HepG2 (cell line): Measurements from ENCODE around the gene BPGM. TPM values are rescaled to one million over a fixed set of nuclear protein-coding genes. Genes with fewer than 3 reads are reported as not detected.

Experiments
- ATAC-seq: fragments of 200-7000 bp; cut with Tn5 transposase; 3 replicates; pipeline ENCODE4 v1.9.1; 2020; ENCODE audit warnings: mild to moderate bottlenecking, moderate library complexity
- BruUV-seq: library from RNA; stranded (reverse); fragments of 400-500 nt; replicated peaks from 2 replicates; lab custom pipeline; 2021; lab: Mats Ljungman, UMichigan
- CTCF ChIA-PET: fragments of 300-600 bp; formaldehyde crosslinking; extraction: SDS; loops from one replicate; lab custom pipeline; 2021; ENCODE audit warnings: low total read pairs, inconsistent platforms, low intra/inter-chr PET ratio; lab: Yijun Ruan, JAX
- POLR2A ChIA-PET: fragments of 350-600 bp; sonication (Branson Sonifier 250); formaldehyde crosslinking; loops from one replicate; lab custom pipeline; 2020; ENCODE audit warnings: antibody characterized with exemption, inconsistent platforms; lab: Yijun Ruan, JAX
- DNase-seq: peaks from one replicate; pipeline ENCODE4 v3.0.0-alpha.2; 2015; ENCODE audit warnings: low spot score
- FAIRE-seq: peaks from 3 replicates; lab custom pipeline; 2011; peaks lifted over from hg19 to GRCh38; lab: Jason Lieb, UNC
- H2AFZ ChIP-seq: one replicate; pipeline ENCODE4 v1.6.1; 2011; ENCODE audit warnings: low read length, inconsistent platforms
- H3K27ac ChIP-seq: fragments of 300-600 bp; 3 replicates; pipeline ENCODE4 v1.8.0; 2011; ENCODE audit warnings: mixed run types, mild to moderate bottlenecking, mixed read lengths, low read length, inconsistent platforms; ENCODE audit not compliant: insufficient read depth; ENCODE audit errors: extremely low read length
- H3K27me3 ChIP-seq, 2 experiments: fragments of 200-600 bp in 1 of 2; 2 replicates in 1 of 2; 3 replicates in 1 of 2; pipeline versions ENCODE4 v1.6.0 to v1.8.0; 2011; ENCODE audit warnings: low read length in 2 of 2, mild to moderate bottlenecking in 2 of 2, moderate library complexity in 2 of 2, inconsistent platforms in 1 of 2; ENCODE audit not compliant: insufficient read depth in 2 of 2, control insufficient read depth in 1 of 2
- H3K36me3 ChIP-seq, 2 experiments: fragments of 200-600 bp in 1 of 2; replicated peaks in 1 of 2; 2 replicates in 1 of 2; 3 replicates in 1 of 2; pipeline versions ENCODE4 v1.5.1 to v1.8.0; 2011; ENCODE audit warnings: low read length in 2 of 2, inconsistent platforms in 1 of 2; ENCODE audit not compliant: insufficient read depth in 2 of 2, control insufficient read depth in 1 of 2
- H3K4me1 ChIP-seq: 2 replicates; pipeline ENCODE4 v1.5.1; 2012; ENCODE audit warnings: low read length, inconsistent platforms; ENCODE audit not compliant: insufficient read depth
- H3K4me2 ChIP-seq: 2 replicates; pipeline ENCODE4 v1.6.0; 2011; ENCODE audit warnings: low read depth, low read length, inconsistent platforms
- H3K4me3 ChIP-seq, 3 experiments: fragments of 200-600 bp in 1 of 3; sonication (generic), shearing (Covaris generic) in 1 of 3; replicated peaks in 1 of 3; 2 replicates each; pipeline ENCODE4 v1.5.1; 2011 to 2016; ENCODE audit warnings: low read length in 3 of 3, inconsistent platforms in 2 of 3, low read depth in 2 of 3, mild to moderate bottlenecking in 2 of 3, control low read depth in 1 of 3, mixed read lengths in 1 of 3; ENCODE audit not compliant: insufficient read depth in 1 of 3
- H3K79me2 ChIP-seq: one replicate; pipeline ENCODE4 v1.6.1; 2011; ENCODE audit warnings: low read length, inconsistent platforms; ENCODE audit not compliant: insufficient read depth
- H3K9ac ChIP-seq: 2 replicates; pipeline ENCODE4 v1.6.0; 2011; ENCODE audit warnings: mild to moderate bottlenecking, low read depth, low read length, inconsistent platforms; ENCODE audit not compliant: insufficient read depth
- H3K9me3 ChIP-seq: 2 replicates; pipeline ENCODE4 v1.5.1; 2012; ENCODE audit warnings: mild to moderate bottlenecking, low read length
- H4K20me1 ChIP-seq: 2 replicates; pipeline ENCODE4 v1.6.0; 2011; ENCODE audit warnings: inconsistent platforms, mild to moderate bottlenecking, low read length, moderate library complexity; ENCODE audit not compliant: insufficient read depth
- NAIF1 ChIP-seq: sonication (generic); formaldehyde crosslinking; IDR thresholded peaks from 2 replicates; pipeline ENCODE4 v1.5.0; 2020; ENCODE audit warnings: mild to moderate bottlenecking, missing genetic modification reagents, borderline replicate concordance
- SMAD9 ChIP-seq: sonication (generic); formaldehyde crosslinking; IDR thresholded peaks from 2 replicates; pipeline ENCODE4 v1.5.1; 2020; ENCODE audit warnings: mild to moderate bottlenecking, missing genetic modification reagents
- TBX3 ChIP-seq: fragments of 450-650 bp; IDR thresholded peaks from 2 replicates; pipeline ENCODE4 v1.6.1; 2017; ENCODE audit warnings: antibody characterized with exemption, mild to moderate bottlenecking, inconsistent platforms, borderline replicate concordance
- TP53 ChIP-seq: sonication (generic); formaldehyde crosslinking; conservative IDR thresholded peaks from 2 replicates; pipeline ENCODE4 v1.4.0; 2020; ENCODE audit warnings: missing genetic modification reagents
- ZBTB42 ChIP-seq: sonication (generic); formaldehyde crosslinking; IDR thresholded peaks from 2 replicates; pipeline ENCODE4 v1.5.0; 2020; ENCODE audit warnings: mild to moderate bottlenecking, missing genetic modification reagents
- ZFAT ChIP-seq: sonication (generic); formaldehyde crosslinking; conservative IDR thresholded peaks from 2 replicates; pipeline ENCODE4 v1.8.1; 2023; ENCODE audit warnings: missing genetic modification reagents, inconsistent platforms
- ZNF550 ChIP-seq: sonication (generic); formaldehyde crosslinking; IDR thresholded peaks from 2 replicates; pipeline ENCODE4 v1.4.0; 2020; ENCODE audit warnings: mild to moderate bottlenecking, missing genetic modification reagents, borderline replicate concordance
- ZNF776 ChIP-seq: sonication (generic); formaldehyde crosslinking; IDR thresholded peaks from 2 replicates; pipeline ENCODE4 v1.4.0; 2020; ENCODE audit warnings: mild to moderate bottlenecking, missing genetic modification reagents
- WGBS: methylation state at CpG from one replicate; pipeline ENCODE4 v1.1.6; 2017; ENCODE audit warnings: low lambda C conversion rate; 5-methylcytosine and 5-hydroxymethylcytosine counted together
- in situ Hi-C: cut with HindIII; loops from 2 replicates; pipeline ENCODE4 v1.10.0; 2017; ENCODE audit warnings: low pct_unique_long_range_greater_than_20kb; ENCODE audit not compliant: extremely low pct_ligation_motif_present
- intact Hi-C: fragments of 100-400 bp; cut with micrococcal nuclease; formaldehyde crosslinking; loops from one replicate; pipeline ENCODE4 v1.10.0; 2022; ENCODE audit not compliant: unreplicated experiment
- polyA plus RNA-seq, 8 experiments: library from polyadenylated mRNA; depleted of rRNA in 3 of 8; stranded (reverse) in 7 of 8; unstranded in 1 of 8; fragments of >200 nt; fragmentation: Illumina TruSeq in 4 of 8; extraction: Trizol in 4 of 8; gene quantifications; 2 replicates each; pipeline versions ENCODE4 v1.2.1 to v1.2.3, GENCODE V29; 2011 to 2016; ENCODE audit warnings: low read depth in 4 of 8, missing spikeins in 1 of 8, mixed read lengths in 1 of 8; ENCODE audit not compliant: insufficient read depth in 1 of 8
- total RNA-seq, 5 experiments: library from RNA; depleted of rRNA; stranded (reverse); fragments of >200 nt; fragmentation: Illumina TruSeq; extraction: Trizol; gene quantifications; 2 replicates each; pipeline ENCODE4 v1.2.3, GENCODE V29; 2016; ENCODE audit warnings: low read depth in 1 of 5
- TF ChIP-seq, protein P1 (sequence below): sonication (generic); formaldehyde crosslinking; conservative IDR thresholded peaks from 2 replicates; pipeline ENCODE4 v1.8.0; 2022; ENCODE audit warnings: missing genetic modification reagents
- TF ChIP-seq, protein P2 (sequence below): sonication (generic); formaldehyde crosslinking; IDR thresholded peaks from 2 replicates; pipeline ENCODE4 v1.8.1; 2023; ENCODE audit warnings: mild to moderate bottlenecking, moderate library complexity, missing genetic modification reagents
- TF ChIP-seq, protein P3 (sequence below): sonication (generic); formaldehyde crosslinking; IDR thresholded peaks from 2 replicates; pipeline ENCODE4 v1.5.0; 2020; ENCODE audit warnings: missing genetic modification reagents

BPGM gene
- total and polyA plus RNA-seq, 2 of the 13 experiments (the other 11 are each of a cell fraction or from before 2014, with no cell fraction given): 4.0 to 7.5 TPM

DNA sequence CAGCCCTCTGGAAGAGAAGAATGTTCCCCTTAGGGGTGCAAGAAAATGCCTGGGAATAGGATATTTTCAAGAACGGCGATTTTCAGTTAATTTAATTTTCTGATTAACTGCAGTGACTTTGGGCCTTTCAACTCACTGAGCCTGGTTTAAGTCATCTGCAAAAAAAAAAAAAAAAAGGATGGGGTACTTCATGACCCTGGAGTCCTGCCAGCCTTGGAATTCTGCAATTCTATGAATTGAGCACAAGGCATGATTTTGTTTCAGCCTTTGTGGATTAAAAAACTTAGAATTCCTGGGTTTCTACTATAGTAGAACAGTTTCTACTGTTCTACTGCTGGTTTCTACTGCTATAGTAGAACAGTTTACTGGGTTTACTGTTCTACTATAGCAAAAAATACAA lies 74.5 kb downstream of the BPGM start (continued):
- TF ChIP-seq, protein P1, sequence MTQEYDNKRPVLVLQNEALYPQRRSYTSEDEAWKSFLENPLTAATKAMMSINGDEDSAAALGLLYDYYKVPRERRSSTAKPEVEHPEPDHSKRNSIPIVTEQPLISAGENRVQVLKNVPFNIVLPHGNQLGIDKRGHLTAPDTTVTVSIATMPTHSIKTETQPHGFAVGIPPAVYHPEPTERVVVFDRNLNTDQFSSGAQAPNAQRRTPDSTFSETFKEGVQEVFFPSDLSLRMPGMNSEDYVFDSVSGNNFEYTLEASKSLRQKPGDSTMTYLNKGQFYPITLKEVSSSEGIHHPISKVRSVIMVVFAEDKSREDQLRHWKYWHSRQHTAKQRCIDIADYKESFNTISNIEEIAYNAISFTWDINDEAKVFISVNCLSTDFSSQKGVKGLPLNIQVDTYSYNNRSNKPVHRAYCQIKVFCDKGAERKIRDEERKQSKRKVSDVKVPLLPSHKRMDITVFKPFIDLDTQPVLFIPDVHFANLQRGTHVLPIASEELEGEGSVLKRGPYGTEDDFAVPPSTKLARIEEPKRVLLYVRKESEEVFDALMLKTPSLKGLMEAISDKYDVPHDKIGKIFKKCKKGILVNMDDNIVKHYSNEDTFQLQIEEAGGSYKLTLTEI: no peak
- TF ChIP-seq, protein P2, sequence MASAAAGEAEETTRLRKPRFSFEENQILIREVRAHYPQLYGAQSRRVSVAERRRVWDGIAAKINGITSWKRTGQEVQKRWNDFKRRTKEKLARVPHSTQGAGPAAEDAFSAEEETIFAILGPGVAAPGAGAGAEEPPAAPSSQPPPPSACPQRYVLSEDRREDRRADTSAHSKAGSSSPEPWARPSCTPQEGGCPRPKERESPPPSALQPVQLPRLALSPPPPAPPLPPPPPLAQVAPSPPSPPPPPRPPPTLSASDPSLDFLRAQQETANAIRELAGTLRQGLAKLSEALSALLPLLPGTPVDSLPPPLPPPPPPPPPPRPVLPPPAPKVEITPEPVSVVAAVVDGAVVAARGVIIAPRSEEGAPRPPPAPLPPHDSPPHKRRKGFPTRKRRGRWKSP (CRISPR knock-in tag): no peak
- TF ChIP-seq ZFAT (CRISPR knock-in tag): no peak
- TF ChIP-seq SMAD9 (CRISPR knock-in tag): no peak
- no peak for TF ChIP-seq TBX3
- TF ChIP-seq ZNF550 (CRISPR knock-in tag): no peak
- TF ChIP-seq, all 625 proteins: peak for 0

DNA sequence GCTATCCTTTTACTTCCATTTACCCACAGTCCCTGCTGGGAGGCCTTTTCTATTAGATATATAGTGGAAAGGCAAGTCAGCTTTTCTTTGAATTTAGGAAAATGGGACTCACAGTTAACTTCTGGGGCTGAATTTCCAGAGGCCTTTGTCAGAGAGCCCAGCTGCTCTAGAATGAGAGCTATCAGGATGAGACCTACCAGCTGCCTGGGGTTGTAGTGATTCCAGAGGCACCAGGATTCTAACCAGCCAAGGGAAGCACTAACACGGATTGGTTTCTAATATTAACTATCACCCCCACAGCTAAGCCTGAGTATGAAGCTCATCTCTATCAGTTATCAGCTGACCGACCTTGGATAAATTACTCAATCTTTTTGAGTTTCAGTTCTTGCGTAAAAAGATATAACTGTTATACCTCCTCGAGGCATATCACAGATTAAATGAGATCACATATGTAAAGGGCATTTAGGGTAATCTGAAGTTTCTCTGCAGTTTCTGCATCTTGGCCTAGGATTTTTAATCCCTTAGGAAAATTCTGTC lies 76.2 kb downstream of the BPGM start:
- FAIRE-seq (no peak), ATAC-seq (no peak), DNase-seq (no peak)
- BruUV-seq: no TSS peak
- no peak overlapping the region for H3K4me3 ChIP-seq
- intact Hi-C loops: loop anchor here (10.0 kb wide), 1 partner anchor 222 kb away; no protein-coding TSS in a partner anchor
- ChIA-PET CTCF (no interaction called here), POLR2A (no interaction called here)
- H3K9ac ChIP-seq: no peak overlapping the region
- WGBS: 31% methylated on average over 4 of the region's 4 CpGs
- peaks cover 17% of the 10 kb centered on the region for H3K4me1 ChIP-seq
- H4K20me1 ChIP-seq: no peaks in the 10 kb centered on the region
- H3K27me3 ChIP-seq: peaks cover 1 to 5% of the 10 kb centered on the region in 2 experiments; a peak in 1 of 5 replicates
- no peak overlapping the region for H3K4me2 ChIP-seq
- in situ Hi-C loops: no loop called here
- no peaks in the 10 kb centered on the region for H3K36me3 ChIP-seq
- no peaks in the 10 kb centered on the region for H3K79me2 ChIP-seq
- no peak overlapping the region for H3K27ac ChIP-seq
- H3K9me3 ChIP-seq: no peaks in the 10 kb centered on the region
- H2AFZ ChIP-seq: no peak overlapping the region
- TF ChIP-seq NAIF1 (CRISPR knock-in tag): no peak
- TF ChIP-seq TP53 (CRISPR knock-in tag): no peak
- TF ChIP-seq, protein P3, sequence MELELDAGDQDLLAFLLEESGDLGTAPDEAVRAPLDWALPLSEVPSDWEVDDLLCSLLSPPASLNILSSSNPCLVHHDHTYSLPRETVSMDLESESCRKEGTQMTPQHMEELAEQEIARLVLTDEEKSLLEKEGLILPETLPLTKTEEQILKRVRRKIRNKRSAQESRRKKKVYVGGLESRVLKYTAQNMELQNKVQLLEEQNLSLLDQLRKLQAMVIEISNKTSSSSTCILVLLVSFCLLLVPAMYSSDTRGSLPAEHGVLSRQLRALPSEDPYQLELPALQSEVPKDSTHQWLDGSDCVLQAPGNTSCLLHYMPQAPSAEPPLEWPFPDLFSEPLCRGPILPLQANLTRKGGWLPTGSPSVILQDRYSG (CRISPR knock-in tag): no peak
- no peak for TF ChIP-seq ZNF776 (CRISPR knock-in tag)
- no peak for TF ChIP-seq ZBTB42 (CRISPR knock-in tag)
